IgD-negative memory B cell (primary cell): ENCODE results near the gene IL17RC. TPM values are rescaled to one million over a fixed set of nuclear protein-coding genes. Genes with fewer than 3 reads are reported as not detected.
A peak's percentile ranks its signal among the peaks of the same experiment; 100 is the strongest.

Experiments used
- H3K27ac Mint-ChIP-seq, 3 donors: one replicate each; pipeline ENCODE4 v1.8.0; 2020 to 2022; ENCODE audit warnings: mild to moderate bottlenecking in 3 of 3, mixed read lengths in 3 of 3, moderate library complexity in 1 of 3
- H3K27me3 Mint-ChIP-seq: one replicate; pipeline ENCODE4 v1.8.0; 2021; ENCODE audit warnings: mixed read lengths
- H3K36me3 Mint-ChIP-seq: one replicate; pipeline ENCODE4 v1.8.0; 2020; ENCODE audit warnings: mild to moderate bottlenecking, mixed read lengths
- H3K4me1 Mint-ChIP-seq, 3 donors: one replicate each; pipeline ENCODE4 v1.8.0; 2020 to 2022; ENCODE audit warnings: mixed read lengths in 3 of 3, mild to moderate bottlenecking in 1 of 3
- H3K4me3 Mint-ChIP-seq, 4 donors: one replicate each; pipeline ENCODE4 v1.8.0; 2020 to 2022; ENCODE audit warnings: mild to moderate bottlenecking in 4 of 4, mixed read lengths in 4 of 4, moderate library complexity in 3 of 4
- H3K9me3 Mint-ChIP-seq, 3 donors: one replicate each; pipeline ENCODE4 v1.8.0; 2020 to 2021; ENCODE audit warnings: mixed read lengths in 3 of 3, mild to moderate bottlenecking in 1 of 3
- polyA plus RNA-seq: library from polyadenylated mRNA; unstranded; fragments of 300-500 nt; fragmentation: Illumina TruSeq; gene quantifications from one replicate; pipeline ENCODE4 v1.2.3, GENCODE V29; 2021

The IL17RC gene
- polyA plus RNA-seq, 1 donor from 2014 or later, result 6.7 TPM

DNA sequence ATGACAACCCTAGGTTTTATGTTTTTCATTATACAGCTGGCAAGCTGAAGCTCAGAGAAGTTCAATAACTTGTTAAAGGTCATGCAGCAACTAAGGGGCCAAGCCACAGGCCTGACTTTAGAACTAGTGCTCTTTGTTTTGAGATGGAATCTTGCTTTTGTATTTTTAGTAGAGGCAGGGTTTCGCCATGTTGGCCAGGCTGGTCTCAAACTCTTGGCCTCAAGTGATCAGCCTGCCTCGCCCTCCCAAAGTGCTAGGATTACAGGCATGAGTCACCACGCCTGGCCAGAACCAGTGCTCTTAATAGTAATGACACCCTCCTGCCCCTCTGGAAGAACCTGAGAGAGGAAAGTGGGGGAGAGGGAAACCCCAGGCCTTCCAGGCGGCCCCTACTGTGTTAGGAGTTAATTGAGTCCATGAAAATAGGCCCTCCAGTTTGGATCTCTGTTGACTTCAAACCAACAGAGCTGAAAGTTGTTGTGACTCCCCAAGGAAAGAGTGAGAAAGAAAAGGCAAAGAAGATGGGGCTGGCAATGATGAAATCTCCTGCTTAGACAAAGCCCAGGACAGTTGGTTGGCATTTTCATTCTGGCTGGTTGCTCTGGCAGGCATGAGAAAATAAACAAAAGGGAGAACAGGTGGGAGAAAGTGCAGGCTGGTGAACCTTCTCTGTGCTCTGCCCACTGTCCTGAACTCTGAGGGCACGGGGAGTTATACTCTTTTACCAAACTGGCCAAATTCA lies 38.9 kb downstream of the IL17RC start:
- Mint-ChIP-seq H3K4me1 (peaks cover 3 to 14% (median 8%) of the 10 kb centered on the region in 3 donors), H3K27me3 (peaks cover 2% of the 10 kb centered on the region), H3K27ac (peak overlapping the region in 1 of 3 donors; percentile 19), H3K4me3 (no peak overlapping the region), H3K9me3 (no peaks in the 10 kb centered on the region), H3K36me3 (peaks cover 1% of the 10 kb centered on the region)

GRCh38 chr3:9957214-9957613 lies 40.3 kb downstream of the IL17RC start:
- no peaks in the 10 kb centered on the region for H3K27me3 Mint-ChIP-seq
- H3K4me3 Mint-ChIP-seq, result no peak overlapping the region
- peak overlapping the region in 1 of 3 donors; percentile 22 for H3K27ac Mint-ChIP-seq
- peaks cover 0 to 6% (median 3%) of the 10 kb centered on the region in 3 donors for H3K4me1 Mint-ChIP-seq
- H3K36me3 Mint-ChIP-seq, result peaks cover 1% of the 10 kb centered on the region
- no peaks in the 10 kb centered on the region for H3K9me3 Mint-ChIP-seq

DNA sequence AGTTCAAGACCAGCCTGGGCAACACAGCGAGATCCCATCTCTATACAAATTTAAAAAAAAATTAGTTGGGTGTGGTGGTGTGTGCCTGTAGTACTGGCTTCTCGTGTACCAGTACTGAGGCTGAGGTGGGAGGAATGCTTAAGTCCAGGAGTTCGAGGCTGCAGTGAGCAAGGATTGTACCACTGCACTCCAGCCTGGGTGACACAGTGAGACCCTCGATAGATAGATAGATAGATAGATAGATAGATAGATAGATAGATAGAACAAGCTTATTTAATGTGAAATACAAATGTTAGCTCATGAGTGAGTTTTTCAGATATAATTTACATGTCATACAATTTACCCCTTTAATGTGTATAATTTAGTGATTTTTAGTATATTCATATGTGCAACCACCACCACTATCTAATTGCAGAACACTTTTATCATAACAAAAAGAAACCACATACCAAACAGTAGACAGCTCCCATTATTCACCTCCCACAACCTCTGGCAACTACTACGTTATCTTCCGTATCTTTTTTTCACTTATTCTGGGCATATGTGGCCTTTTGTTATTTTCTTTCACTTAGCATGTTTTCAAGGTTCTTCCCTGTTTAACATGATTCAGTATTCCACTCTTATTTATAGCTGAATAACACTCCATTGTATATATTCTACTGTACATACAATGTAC lies 48.4 kb downstream of the IL17RC start:
- Mint-ChIP-seq H3K36me3 (peaks cover 10% of the 10 kb centered on the region), H3K9me3 (no peaks in the 10 kb centered on the region), H3K27me3 (no peaks in the 10 kb centered on the region), H3K27ac (no peak overlapping the region), H3K4me1 (no peaks in the 10 kb centered on the region), H3K4me3 (no peak overlapping the region)

- no peak overlapping the region for H3K27ac Mint-ChIP-seq
- no peaks in the 10 kb centered on the region for H3K9me3 Mint-ChIP-seq
- H3K27me3 Mint-ChIP-seq, result no peaks in the 10 kb centered on the region
- no peak overlapping the region for H3K4me3 Mint-ChIP-seq
- no peaks in the 10 kb centered on the region for H3K4me1 Mint-ChIP-seq
- H3K36me3 Mint-ChIP-seq, result peaks cover 12% of the 10 kb centered on the region
Measured at GRCh38 chr3:9966841-9967240, 49.9 kb downstream of the IL17RC start.

DNA sequence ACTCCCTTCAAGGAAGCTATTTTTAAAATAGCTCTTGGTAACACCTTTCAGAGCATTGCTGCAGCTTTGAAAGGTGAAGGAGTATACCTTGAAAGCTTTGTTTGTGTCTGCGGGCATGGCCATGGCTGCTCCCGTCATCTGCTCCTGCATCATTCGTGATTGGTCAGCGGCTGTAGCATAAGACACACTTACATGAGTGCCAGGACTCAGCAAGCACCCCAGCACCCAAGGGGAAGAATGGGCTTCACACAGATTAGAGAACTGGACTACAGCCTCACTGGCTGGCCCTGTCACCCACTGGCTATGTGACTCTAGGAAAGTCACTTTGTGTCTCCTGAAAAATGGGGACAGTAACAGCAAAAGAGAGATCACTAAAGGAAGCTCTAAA lies 52.7 kb downstream of the IL17RC start:
- H3K27ac Mint-ChIP-seq, result no peak overlapping the region
- no peaks in the 10 kb centered on the region for H3K27me3 Mint-ChIP-seq
- H3K9me3 Mint-ChIP-seq, result no peaks in the 10 kb centered on the region
- no peak overlapping the region for H3K4me3 Mint-ChIP-seq
- H3K4me1 Mint-ChIP-seq, result no peaks in the 10 kb centered on the region
- peaks cover 12% of the 10 kb centered on the region for H3K36me3 Mint-ChIP-seq

DNA sequence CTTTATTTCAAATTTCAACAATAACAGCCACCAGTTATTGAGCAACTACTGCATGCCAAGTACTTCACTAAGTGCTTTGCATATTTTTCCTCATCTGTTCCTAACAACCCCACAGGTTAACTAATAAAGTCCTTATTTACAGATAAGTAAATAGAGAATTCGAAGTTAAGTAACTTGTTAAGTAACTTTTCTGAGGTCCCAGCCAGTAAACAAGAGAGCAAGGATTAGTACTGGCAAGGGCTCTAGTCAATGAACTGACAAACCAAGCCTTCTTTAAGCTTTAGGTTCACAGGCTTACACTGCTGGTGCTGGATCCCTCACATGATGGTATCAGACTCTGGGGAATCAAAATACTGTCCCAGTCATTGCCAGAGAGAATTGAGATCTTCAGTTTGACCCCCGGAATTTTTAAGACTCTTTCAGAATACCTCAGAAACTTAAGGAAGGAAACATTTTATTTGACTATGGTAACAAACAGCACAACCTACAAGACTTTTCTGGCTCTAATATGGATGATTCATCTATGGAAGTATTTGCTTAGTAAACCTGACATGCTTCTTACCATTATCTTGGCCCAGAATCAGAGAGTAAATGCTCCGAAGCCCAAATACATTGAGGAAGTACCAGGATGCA lies 53.2 kb downstream of the IL17RC start:
- peaks cover 12% of the 10 kb centered on the region for H3K36me3 Mint-ChIP-seq
- H3K9me3 Mint-ChIP-seq, result no peaks in the 10 kb centered on the region
- no peaks in the 10 kb centered on the region for H3K27me3 Mint-ChIP-seq
- H3K27ac Mint-ChIP-seq, result no peak overlapping the region
- H3K4me1 Mint-ChIP-seq, result no peaks in the 10 kb centered on the region
- H3K4me3 Mint-ChIP-seq, result no peak overlapping the region

DNA sequence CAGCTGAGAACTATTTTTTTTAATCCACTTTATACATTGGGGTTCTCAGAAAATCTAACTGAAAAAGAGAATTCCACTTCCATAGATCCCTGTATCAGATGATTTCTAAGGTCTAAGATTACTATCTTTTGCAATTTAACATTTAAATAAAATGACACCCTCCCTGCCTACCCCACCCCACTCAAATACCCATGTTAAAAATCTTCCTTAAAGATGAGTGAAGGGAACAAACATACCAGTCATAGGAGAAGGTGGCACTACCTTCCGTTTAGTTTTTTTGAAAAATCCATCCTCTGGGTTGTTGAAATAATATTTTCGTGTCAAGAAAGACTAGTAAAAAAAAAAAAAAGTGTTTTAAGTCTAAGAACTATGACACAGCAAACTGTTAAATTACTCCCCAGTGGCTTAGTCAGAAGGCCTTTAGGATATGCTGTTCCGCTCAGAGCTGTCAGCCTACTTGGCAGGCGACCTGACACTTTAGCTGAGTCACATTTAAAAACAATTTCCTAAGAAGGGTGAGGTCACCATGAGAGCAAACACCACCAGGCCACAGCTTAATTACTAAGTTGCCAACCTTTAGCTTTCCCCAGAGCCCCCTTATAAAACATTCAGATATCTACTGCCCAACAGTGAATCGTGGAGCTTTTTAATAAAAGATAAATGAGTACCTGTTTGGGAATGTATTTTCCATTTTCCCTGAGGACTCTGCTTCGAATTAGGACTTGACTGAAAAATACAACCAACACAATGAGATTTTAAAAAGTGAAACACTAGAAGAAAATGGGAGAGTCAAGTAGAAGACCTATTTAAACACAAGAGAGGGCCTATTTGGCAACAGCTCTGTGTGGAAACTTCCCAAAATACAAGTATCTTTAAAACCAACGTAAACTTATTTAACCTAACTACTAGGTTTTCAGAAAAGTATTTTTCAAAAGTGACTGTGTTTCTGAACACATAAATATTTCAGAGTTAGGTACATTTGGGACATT lies 60.1 kb downstream of the IL17RC start:
- Mint-ChIP-seq H3K27me3 (no peaks in the 10 kb centered on the region), H3K4me1 (peaks cover 7 to 10% (median 8%) of the 10 kb centered on the region in 3 donors), H3K36me3 (peaks cover 8% of the 10 kb centered on the region), H3K9me3 (no peaks in the 10 kb centered on the region), H3K4me3 (no peak overlapping the region), H3K27ac (no peak overlapping the region)

DNA sequence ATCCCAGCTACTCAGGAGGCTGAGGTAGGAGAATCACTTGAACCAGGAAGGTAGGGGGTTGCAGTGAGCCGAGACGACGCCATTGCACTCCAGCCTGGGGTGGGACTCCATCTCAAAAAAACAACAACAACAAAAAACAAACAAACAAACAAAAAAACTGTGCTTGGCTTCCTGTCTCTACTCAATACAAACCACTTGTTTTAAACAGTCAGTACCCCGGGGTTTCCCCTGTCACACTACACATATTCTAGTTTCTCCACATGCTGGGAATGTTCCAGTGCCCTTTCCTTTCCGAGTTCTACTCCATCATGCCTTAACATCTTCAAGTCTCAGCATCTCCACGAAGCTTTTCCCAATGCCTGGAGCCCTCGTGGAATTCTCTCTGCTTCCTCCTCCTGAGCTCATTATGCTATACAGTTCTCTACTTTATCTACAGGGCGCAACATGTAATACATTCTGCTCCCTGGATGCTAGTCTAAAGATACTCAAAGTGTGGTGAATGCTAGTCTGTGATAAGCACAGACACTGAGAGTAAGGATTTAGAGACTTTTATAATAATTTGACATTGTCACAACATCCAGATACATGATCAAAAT lies 61.9 kb downstream of the IL17RC start:
- H3K27ac Mint-ChIP-seq, result peak overlapping the region in 2 of 3 donors; percentile 0 to 53
- no peak overlapping the region for H3K4me3 Mint-ChIP-seq
- no peaks in the 10 kb centered on the region for H3K27me3 Mint-ChIP-seq
- no peaks in the 10 kb centered on the region for H3K9me3 Mint-ChIP-seq
- peaks cover 8% of the 10 kb centered on the region for H3K36me3 Mint-ChIP-seq
- peaks cover 8 to 13% (median 10%) of the 10 kb centered on the region in 3 donors for H3K4me1 Mint-ChIP-seq

DNA sequence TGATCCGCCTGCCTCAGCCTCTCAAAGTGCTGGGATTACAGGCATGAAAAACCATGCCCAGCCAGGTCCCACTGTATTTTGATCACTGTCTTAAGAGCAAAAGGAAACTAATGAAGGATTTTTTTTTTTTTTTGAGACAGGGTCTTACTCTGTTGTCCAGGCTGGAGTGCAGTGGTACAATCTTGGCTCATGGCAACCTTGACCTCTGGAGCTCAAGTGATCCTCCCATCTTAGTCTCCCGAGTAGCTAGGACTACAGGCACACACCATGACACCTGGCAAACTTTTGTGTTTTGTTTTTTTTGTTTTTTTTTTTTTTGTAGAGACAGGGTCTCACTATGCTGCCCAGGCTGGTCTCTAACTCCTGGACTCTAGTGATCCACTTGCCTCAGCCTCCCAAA lies 63.4 kb downstream of the IL17RC start:
- peaks cover 8 to 13% (median 10%) of the 10 kb centered on the region in 3 donors for H3K4me1 Mint-ChIP-seq
- no peak overlapping the region for H3K4me3 Mint-ChIP-seq
- H3K36me3 Mint-ChIP-seq, result peaks cover 8% of the 10 kb centered on the region
- H3K9me3 Mint-ChIP-seq, result no peaks in the 10 kb centered on the region
- no peaks in the 10 kb centered on the region for H3K27me3 Mint-ChIP-seq
- peak overlapping the region in 1 of 3 donors; percentile 13 for H3K27ac Mint-ChIP-seq

Other genes with a start within 250 kb of the IL17RC start
- not detected for gene CPNE9, start 213.3 kb upstream of the IL17RC start, polyA plus RNA-seq
- 14.2 TPM for gene BRPF1, start 185.4 kb upstream of the IL17RC start, polyA plus RNA-seq
- 20.7 TPM for gene OGG1, start 167.1 kb upstream of the IL17RC start, polyA plus RNA-seq
- 0.65 TPM for gene CAMK1, start 147.2 kb upstream of the IL17RC start, polyA plus RNA-seq
- gene TADA3, start 124.6 kb upstream of the IL17RC start, polyA plus RNA-seq, result 52.6 TPM
- 262 TPM for gene ARPC4, start 124.0 kb upstream of the IL17RC start, polyA plus RNA-seq
- 10.5 TPM for gene TTLL3, start 106.8 kb upstream of the IL17RC start, polyA plus RNA-seq
- 57.9 TPM for gene RPUSD3, start 73.1 kb upstream of the IL17RC start, polyA plus RNA-seq
- gene CIDEC, start 36.8 kb upstream of the IL17RC start, polyA plus RNA-seq, result 0.80 TPM
- 46.4 TPM for gene JAGN1, start 26.5 kb upstream of the IL17RC start, polyA plus RNA-seq
- not detected for gene IL17RE, start 14.2 kb upstream of the IL17RC start, polyA plus RNA-seq
- gene CRELD1, start 16.7 kb downstream of the IL17RC start, polyA plus RNA-seq, result 17.7 TPM
- 2.0 TPM for gene PRRT3, start 35.3 kb downstream of the IL17RC start, polyA plus RNA-seq
- 69.2 TPM for gene EMC3, start 69.7 kb downstream of the IL17RC start, polyA plus RNA-seq
- 15.2 TPM for gene FANCD2, start 109.3 kb downstream of the IL17RC start, polyA plus RNA-seq
- gene FANCD2OS, start 191.2 kb downstream of the IL17RC start, polyA plus RNA-seq, result not detected
- 221 TPM for gene BRK1, start 198.6 kb downstream of the IL17RC start, polyA plus RNA-seq
- gene VHL, start 224.7 kb downstream of the IL17RC start, polyA plus RNA-seq, result 47.3 TPM
- gene IRAK2, start 247.8 kb downstream of the IL17RC start, polyA plus RNA-seq, result 8.4 TPM